HG02759 (cell line): Measurements from ENCODE around the gene UGT1A8.

Experiments
- ATAC-seq: cut with Tn5 transposase; IDR thresholded peaks from one replicate; pipeline ENCODE4 v1.9.1; 2021; ENCODE audit warnings: mild to moderate bottlenecking, moderate library complexity; ENCODE audit not compliant: unreplicated experiment

Gene UGT1A8

GRCh38 chr2:233760043-233760442, 142.6 kb downstream of the UGT1A8 start, which contains the start of gene UGT1A1:
Gene UGT1A1 (plus strand): TSS chr2:233760270. CDS start chr2:233760288, 18 bp downstream.
- ATAC-seq = no peak

- ATAC-seq = no peak
Measured at GRCh38 chr2:233761040-233761769, 143.8 kb downstream of the UGT1A8 start.

DNA sequence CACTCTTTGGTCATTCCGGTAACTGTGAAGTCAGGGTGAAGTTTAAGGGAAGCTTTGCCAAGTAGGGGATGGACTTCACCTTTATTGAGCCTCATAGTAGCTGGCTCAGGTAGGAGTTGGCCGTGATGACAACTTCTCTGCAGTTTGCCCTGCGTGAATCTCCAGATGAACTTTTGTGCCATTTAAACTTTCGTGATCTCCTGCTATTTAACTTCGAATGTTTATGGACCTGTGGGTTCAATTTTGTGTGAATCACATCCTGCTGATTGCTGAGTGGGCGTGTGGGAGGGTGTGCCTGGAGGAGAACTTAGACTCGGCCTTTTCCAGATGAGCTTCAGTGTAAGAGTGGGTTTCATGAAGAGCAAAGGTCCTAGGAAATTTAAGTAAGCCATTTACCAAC, 146.8 kb downstream of the UGT1A8 start:
- ATAC-seq = no peak

GRCh38 chr2:233764761-233765160, 147.3 kb downstream of the UGT1A8 start:
- ATAC-seq = no peak

GRCh38 chr2:233766416-233766815, 149.0 kb downstream of the UGT1A8 start:
- ATAC-seq = no peak

- ATAC-seq = no peak
Measured at GRCh38 chr2:233768076-233768475, 150.6 kb downstream of the UGT1A8 start.

DNA sequence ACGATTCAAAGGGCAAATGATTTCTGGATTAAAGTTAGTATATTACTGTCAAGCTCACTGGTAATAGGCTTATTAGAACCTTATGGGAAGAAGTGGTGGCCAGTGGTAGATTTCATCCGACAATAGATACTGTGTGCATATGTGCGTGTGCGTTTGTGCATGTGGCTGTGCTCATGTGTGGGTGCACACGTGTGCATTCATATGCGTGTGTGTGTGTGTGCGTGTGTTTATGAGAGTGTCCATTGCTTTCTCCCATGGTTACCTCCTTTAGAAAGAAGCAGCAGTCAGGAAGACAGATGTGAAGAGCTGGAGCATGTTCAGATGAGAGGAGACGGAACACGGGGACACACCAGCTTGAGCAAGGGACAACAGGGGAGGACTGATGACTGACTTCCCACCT, 151.8 kb downstream of the UGT1A8 start:
- ATAC-seq = no peak

DNA sequence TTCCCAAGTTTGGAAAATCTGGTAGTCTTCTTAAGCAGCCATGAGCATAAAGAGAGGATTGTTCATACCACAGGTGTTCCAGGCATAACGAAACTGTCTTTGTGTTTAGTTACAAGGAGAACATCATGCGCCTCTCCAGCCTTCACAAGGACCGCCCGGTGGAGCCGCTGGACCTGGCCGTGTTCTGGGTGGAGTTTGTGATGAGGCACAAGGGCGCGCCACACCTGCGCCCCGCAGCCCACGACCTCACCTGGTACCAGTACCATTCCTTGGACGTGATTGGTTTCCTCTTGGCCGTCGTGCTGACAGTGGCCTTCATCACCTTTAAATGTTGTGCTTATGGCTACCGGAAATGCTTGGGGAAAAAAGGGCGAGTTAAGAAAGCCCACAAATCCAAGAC, 154.7 kb downstream of the UGT1A8 start:
- no peak for ATAC-seq

DNA sequence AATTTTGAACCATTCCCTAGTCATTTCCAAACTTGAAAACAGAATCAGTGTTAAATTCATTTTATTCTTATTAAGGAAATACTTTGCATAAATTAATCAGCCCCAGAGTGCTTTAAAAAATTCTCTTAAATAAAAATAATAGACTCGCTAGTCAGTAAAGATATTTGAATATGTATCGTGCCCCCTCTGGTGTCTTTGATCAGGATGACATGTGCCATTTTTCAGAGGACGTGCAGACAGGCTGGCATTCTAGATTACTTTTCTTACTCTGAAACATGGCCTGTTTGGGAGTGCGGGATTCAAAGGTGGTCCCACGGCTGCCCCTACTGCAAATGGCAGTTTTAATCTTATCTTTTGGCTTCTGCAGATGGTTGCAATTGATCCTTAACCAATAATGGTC, 155.2 kb downstream of the UGT1A8 start:
- ATAC-seq = no peak

GRCh38 chr2:233773854-233774253, 156.4 kb downstream of the UGT1A8 start:
- no peak for ATAC-seq

- no peak for ATAC-seq
Measured at GRCh38 chr2:233775414-233775813, 158.0 kb downstream of the UGT1A8 start.

GRCh38 chr2:233778030-233778429, 160.6 kb downstream of the UGT1A8 start, which contains the start of gene MROH2A:
Gene MROH2A (plus strand): TSS chr2:233778330. CDS start chr2:233779359, 1,029 bp downstream.
- no peak for ATAC-seq

DNA sequence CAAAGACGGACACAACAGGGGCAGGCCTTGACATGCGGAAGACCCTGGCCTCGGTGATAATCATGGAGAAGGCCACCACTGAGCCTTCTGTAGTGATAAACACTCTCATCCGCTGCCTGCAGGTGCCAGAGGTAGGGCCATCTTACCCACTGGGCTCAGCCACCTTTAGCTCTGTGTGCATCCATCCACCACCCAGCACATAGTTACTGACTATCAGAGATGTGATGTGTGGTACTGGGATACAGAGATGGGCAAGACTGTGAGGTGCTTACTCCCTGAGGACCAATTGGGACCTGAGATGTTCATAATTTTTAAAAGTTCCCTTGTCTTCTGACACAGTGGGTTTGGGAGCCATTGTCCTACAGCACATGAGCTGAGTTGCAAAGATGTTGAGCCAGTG, 162.3 kb downstream of the UGT1A8 start:
- no peak for ATAC-seq

GRCh38 chr2:233780771-233781170, 163.3 kb downstream of the UGT1A8 start:
- no peak for ATAC-seq

- no peak for ATAC-seq
Measured at GRCh38 chr2:233789554-233789953, 172.1 kb downstream of the UGT1A8 start.

- no peak for ATAC-seq
Measured at GRCh38 chr2:233791151-233791882, 173.9 kb downstream of the UGT1A8 start.

DNA sequence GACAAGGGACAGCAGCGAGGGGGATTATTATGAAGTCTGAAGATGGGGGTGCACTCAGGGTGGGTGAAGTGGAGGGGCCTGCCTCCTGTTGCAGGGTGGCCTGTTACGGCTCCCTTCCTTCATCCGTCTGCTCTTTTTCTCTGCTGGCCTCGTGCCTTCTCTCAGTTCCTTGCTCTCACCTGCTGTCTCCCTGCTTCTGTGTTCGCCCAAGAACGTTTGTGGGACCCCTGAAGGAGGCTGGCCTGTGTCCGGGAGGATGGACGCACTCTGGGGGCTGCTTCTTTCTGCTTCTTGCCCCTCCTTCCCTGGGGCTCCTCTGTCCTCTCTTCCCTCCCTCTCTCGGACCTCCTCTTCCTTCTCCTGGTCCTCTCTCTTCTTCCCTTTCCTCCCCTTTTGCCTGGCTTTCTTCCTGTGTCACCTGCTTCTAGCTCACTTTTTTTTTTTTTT, 174.5 kb downstream of the UGT1A8 start:
- no peak for ATAC-seq

DNA sequence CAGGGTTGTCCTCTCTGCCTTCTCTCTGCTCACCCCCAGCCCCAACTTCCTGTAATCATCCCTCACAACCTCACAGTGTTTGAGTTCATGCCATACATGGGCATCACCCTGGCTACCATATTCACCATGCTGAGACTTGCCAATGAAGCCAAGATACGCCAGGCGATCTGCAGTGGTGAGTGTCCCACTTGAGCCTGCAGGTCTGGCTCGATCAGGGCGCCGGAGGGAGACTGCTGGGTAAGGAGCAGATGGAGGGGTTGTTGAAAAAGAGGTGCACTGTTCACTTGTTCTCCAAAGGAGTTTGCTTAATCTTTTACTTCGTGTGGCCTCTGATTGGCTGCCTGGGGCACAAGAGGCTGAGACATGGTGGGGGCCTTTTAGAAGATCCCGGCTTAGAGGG, 175.3 kb downstream of the UGT1A8 start:
- no peak for ATAC-seq

- ATAC-seq = no peak
Measured at GRCh38 chr2:233793465-233794127, 176.2 kb downstream of the UGT1A8 start.

DNA sequence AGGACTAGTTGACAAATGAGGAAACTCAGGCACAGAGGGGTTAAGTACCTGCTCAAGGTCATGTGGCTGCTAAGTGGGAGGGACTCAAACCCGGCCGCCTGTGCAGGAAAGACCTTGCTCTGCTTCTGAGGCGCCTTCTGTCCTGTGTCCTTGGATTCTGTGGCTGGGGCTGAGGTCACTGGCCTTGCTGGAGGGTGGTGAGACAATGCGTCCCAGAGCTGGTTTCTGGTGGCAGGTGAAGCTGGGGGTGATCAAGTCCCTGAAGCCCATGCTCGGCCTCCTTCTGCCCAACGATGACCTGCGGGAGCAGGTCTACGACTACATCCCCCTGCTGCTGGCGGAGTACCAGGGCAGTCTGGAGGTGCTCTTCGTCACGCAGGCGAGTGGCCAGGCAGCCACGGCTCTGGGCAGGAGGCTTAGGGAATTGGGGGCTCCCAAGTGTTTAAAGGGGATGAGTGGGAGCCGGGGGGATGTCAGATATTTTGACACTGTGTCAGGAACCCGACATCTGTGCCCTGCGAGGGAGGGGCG, 176.8 kb downstream of the UGT1A8 start:
- ATAC-seq = no peak

DNA sequence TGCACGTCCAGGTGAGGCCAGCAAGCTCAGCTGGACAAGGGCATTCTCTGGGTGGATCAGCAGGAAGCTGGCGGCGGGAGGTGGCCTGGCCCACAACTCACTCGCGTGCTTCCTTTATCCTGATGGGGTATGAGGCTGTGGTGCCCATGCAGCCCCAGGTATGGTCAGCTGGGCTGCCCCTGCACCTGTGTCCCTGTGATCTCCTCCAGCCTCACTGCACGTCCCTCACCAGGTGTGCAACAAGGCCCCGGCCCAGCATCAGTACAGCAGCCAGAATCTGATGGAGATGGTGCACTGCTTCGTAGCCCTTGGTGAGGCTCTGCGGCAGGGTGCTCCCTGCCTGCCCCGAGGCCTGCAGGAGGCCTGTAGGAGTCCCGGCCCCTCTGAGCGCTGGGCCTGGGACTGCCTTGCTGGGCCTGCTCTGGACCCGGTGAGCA, 178.3 kb downstream of the UGT1A8 start:
- no peak for ATAC-seq
